HG03432 (cell line): ENCODE results near the gene NUP50.
A peak's percentile ranks its signal among the peaks of the same experiment; 100 is the strongest.
"Not testable (repeated sequence)": the region's sequence is repeated elsewhere in the genome, so short reads cannot be mapped to it uniquely, and the experiment has no call there.

ENCODE experiments used
- ATAC-seq: cut with Tn5 transposase; IDR thresholded peaks from one replicate; pipeline ENCODE4 v1.9.1; 2021; ENCODE audit warnings: mild to moderate bottlenecking, moderate library complexity; ENCODE audit not compliant: unreplicated experiment

Gene NUP50

GRCh38 chr22:45159652-45160462 lies 3.9 kb upstream of the NUP50 start:
- no peak for ATAC-seq

DNA sequence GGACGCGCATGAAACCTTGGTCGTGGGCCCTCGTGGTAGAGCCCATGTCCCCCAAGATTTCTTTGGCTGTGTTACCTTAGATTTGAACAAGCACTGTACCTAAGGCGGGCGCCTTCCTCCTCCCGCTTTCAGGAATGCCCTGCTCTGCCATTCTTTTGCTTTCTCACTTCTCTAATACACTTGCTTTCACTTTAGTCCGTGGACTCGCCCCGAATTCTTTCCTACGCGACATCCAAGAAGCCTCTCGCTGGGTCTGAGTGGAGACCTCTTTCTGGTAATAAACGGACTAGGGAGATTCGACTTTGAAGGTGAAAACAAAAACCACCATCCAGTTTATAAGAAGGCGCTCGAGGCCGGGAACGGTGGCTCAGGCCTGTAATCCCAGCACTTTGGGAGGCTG lies 1.2 kb upstream of the NUP50 start:
- ATAC-seq, result no peak

- ATAC-seq, result peak; percentile 8
These were observed 650 bp upstream of the NUP50 start for GRCh38 chr22:45163099-45163450.

DNA sequence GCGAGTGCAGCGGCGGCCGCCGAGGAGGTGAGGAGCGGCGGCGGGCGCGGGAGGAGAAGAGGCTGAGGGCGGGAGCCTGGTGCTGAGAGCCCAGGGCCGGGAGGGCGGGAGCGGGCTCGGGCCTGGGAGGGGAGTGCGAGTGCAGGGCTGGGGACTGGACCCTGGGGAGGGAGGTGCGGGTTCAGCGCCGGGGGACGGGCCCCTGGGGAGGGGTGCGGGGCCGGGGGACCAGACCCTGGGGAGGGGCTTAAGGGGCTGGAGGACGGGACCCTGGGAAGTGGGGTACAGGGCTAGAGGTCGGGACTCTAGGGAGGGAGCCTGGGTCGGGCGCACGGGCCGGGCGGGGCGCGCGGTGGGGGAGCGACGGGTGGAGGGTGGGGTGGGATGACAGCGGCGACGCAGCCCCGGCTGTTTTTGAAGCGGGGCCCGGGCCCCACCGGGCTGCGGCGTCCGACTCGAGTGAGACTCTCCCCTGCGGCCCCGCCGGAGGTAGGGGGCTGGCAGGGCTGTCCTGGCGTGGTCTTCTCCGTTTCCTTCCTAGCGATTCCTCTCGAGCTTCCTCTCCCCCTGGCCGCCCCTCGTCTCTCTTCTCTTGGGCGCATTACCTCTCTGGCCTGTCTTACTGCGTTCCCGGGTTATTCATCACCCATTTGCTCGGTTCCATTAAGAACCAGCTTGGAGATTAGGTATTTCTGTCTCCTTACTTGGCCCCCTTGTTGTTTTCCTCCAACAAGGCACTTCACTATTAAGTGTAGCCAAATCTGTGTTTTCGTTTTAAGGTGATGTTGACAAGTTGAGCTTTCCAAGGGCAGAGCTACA lies 754 bp downstream of the NUP50 start:
- peak; percentile 30 for ATAC-seq

- no peak for ATAC-seq
These were observed 3.2 kb downstream of the NUP50 start for GRCh38 chr22:45166932-45167331.

DNA sequence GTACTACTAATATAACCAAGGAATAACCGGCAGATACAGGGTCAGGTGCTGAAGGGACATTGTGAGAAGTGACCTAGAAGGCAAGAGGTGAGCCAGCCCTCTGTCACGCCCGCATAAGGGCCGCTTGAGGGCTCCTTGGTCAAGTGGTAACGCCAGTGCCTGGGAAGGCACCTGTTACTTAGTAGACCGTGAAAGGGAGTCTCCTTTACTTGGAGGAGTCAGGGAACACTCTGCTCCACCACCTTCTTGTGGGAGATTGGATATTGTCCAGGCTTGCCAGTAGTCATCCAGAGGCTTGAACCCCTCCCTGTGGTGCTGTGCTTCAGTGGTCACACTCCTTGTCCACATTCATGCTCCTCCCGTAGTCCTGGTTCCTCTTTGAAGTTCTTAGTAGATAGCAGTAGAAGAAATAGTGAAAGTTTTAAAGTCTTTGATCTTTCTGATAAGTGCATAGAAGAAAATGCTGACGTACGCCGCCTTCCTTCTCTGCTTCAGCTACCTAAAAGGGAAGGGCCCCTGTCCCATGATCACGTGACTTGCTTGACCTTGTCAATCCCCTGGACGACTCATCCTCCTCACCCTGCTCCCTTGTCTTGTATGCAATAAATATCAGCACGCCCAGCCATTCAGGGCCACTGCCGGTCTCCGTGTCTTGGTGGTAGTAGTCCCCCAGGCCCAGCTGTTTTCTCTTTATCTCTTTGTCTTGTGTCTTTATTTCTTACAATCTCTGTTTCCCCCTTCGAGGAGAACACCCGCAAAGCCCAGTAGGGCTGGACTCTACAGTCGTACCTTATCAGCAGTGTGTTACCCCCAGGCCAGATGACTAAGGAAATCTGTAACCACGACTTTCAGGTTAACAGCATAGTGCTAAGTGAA lies 6.1 kb downstream of the NUP50 start:
- no peak for ATAC-seq

GRCh38 chr22:45171830-45172229 lies 8.1 kb downstream of the NUP50 start:
- no peak for ATAC-seq

DNA sequence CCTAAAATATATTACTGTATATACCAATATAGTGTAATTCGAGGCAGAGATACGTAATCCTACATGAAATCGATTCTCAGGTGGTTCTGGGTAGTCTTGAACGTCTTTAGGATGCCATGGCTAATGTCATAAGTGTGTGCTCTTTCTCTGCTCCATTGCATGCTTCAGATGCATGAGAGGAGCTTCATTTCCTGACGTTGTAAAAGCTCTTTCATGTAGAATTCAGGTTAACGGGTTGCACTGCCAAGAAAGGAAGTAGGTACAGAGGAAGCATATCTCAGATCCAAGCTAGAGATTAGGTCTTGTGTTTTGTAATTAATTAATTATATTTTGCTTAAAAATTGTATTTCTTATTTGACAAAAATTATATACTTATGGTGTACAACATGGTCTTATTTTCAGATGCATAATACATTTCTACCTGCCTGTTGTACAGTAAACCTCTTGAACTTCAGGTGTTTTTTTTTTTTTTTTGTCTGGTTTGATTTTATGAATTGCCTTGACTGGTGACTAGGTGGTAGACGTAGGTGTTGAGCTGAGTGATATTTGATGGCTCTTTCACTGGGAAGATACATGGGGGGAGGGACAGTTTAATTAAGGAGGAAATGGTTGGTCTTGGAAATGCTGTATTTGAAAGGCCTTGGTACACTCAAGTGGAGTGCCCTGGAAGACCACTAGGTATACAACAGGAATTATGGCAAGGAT lies 9.3 kb downstream of the NUP50 start:
- ATAC-seq, result no peak

DNA sequence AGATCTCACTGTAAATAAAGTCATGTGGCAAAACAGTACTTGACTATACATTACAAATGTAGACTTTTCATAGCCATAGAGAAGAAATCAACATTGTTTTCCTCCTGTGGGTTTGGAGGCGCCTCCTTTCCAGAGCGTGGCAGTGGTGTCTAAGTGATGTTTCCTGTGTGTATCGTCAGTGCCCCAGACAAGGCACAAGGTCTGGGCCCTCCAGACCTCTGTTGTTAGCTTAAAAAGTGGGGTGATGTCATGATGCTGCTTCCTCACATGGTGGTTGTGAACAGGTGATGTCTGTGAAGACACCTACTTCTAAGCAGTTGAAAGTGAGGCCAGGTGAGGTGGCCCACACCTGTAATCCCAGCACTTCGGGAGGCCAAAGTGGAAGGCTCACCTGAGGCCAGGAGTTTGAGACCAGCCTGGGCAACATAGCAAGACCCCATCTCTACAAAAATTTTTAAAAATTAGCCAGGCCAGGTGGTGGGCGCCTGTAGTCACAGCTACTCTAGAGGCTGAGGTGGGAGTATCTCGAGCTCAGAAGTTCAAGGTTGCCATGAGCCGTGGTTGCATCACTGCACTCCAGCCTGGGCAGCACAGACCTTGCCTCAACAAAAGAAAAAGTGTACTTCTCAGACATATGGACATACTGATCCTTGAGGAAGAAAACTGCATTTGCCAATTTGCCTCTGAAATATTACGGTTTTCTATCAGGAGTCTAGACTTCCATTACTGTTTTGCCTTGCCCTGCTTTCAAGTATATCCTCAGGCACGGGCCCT lies 15.7 kb downstream of the NUP50 start:
- ATAC-seq, result no peak

DNA sequence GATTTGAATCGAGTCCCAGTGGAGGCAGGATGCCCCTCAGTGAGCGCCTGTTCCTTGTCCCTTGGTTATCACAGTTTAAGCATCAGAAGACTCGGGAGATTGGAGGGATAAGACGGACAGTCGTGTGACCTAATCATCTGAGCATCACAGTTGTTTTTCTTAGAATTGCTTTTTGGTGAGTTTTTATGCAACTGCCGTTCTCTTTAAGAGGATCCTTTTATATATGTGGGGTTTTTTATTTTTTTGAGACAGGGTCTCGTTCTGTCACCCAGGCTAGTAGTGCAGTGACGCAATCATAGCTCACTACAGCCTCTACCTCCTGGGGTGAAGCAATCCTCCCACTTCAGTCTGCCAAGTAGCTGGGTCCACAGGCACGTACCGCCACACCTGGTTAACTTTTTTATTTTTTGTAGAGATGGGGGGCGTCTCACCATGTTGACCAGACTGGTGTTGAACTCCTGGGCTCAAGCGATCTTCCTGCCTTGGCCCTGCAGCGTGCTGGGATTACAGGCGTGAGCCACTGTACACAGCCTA lies 16.5 kb downstream of the NUP50 start:
- no peak for ATAC-seq

DNA sequence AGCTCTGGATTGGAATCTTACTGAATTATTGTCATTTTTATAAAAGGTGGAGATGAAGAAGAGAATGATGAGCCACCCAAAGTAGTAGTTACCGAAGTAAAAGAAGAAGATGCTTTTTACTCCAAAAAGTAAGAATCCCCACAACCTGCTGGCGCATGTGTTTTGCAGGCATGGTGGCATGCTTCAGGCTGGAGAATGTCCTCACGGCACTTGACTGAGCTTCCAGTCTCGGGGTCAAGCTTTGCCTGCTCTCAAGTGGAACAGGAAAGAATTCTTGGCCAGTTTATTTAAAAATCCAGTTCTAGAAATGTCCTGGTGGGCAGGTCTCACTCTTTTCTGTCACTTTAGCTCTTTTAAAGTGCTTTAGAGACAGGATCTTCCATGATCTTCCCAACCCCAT lies 17.5 kb downstream of the NUP50 start:
- no peak for ATAC-seq

DNA sequence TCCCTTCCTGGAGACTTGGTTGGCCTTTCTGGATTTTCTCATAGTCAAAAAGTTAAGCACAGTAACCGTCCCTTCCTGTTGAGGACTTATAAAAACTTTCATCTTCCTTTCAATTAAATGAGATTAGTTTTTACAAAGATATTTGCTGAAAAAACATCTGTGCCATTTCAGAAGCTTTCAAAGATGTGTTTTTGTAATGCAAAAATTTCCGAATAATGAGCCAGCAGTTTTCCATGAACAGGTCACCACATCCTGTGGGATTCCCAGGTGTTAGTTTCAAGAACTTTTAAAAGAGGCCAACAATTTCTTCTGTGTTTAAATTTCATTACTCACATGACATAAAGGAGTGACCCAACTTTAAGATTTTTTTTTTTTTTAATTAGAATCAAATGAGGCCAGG lies 18.0 kb downstream of the NUP50 start:
- no peak for ATAC-seq

GRCh38 chr22:45183974-45184373 lies 20.2 kb downstream of the NUP50 start:
- ATAC-seq, result no peak

DNA sequence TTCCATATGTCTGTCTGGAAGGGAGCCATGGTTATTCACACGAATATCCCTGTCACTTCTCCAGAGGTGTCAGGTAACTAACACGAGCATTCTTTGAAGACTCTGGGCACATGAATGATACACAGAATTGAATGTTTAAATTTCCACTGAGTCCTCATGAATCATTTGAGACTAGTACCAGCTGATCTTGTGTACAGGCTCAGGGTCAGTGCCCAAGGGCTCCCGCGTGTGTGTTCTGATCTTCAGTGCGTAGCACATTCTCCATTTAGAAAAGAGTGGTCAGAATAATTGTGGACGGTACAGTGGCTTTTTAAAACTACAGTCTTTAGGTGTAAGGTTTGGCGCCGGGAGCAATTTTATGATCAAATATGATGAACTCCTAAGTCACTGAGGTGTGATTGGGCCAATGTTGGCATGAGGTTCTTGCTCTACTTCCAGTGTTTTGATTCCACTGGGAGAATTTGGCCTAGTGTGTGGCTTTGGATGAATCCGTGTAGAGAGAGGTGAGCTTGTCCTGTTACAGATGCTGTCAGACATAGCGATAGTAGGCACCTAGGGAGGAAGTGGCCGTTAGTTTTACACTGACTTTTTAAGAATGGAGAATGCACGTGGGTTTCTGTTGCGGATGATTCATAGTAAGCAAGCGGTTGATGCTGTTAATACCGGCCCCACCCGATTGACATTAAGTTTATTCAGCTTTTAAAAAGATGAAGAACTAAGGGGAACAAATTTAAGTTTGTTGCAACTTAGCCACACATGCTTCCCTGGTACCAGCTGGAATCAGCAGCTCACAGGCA lies 22.2 kb downstream of the NUP50 start:
- no peak for ATAC-seq

DNA sequence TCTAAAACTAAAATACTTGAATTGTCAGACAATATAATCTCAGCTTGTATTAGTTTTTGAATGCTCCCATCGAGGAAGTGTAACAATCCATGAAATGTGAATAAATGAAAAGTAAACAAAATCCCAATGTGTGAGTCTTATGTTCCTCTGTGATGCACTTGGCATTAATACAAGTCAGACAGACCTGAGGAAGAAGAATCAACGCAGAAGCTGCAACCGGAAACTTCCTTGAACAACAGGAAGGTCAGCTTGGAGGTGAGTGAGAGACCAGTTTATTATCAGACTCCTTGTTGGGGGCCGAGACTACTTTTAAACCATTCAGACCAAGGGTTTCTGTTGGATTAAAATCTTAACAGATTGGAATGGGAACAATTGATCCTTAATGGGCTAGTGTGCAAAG lies 24.2 kb downstream of the NUP50 start:
- no peak for ATAC-seq

DNA sequence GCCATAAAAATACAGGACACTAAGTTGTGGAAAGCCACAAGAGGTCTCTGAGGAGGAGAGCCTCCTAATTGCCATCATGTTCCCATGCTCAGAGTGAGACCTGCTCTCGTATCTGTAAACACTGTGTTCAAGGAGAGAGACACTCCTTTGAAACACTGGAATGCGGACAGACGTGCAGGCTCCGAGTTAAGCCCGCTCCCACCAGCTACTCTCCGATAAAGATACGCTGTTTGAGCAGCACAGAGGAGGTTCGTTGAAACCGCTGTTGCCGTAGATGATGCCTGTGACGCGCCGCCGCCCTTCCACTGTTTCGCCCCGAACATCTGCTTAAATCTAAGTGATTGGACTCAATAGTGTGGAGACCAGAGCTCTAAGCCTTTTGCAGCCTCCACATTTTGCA lies 25.1 kb downstream of the NUP50 start:
- no peak for ATAC-seq

- ATAC-seq, result no peak
These were observed 26.6 kb downstream of the NUP50 start for GRCh38 chr22:45190202-45190872.

DNA sequence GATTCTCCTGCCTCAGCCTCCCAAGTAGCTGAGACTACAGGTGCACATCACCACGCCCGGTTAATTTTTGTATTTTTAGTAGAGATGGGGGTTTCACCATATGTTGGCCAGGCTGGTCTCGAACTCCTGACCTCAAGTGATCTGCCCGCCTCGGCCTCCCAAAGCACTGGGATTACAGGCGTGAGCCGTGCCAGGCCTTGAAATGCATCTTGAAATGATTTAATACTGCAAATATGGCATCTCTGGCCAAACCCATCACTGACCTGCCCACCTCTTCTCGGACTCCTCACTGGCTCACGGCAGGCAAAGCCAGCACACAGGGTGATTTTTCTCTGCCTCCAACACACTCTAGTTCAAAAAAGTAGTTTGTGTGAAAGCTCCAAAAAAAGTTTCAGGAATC lies 28.0 kb downstream of the NUP50 start:
- ATAC-seq, result not testable (repeated sequence)
